SK-N-SH (cell line): ENCODE data around the gene LSM4. TPM values are rescaled to one million over a fixed set of nuclear protein-coding genes. Genes with fewer than 3 reads are reported as not detected.

ENCODE experiments used
- CTCF ChIA-PET: fragments of 300-600, 350-600 bp; formaldehyde crosslinking; extraction: SDS; loops from one replicate; lab custom pipeline; 2021; lab: Yijun Ruan, JAX
- POLR2A ChIA-PET: fragments of 350-600 bp; sonication (Branson Sonifier 250); formaldehyde crosslinking; extraction: SDS; loops from one replicate; lab custom pipeline; 2020; ENCODE audit warnings: antibody characterized with exemption, inconsistent platforms; lab: Yijun Ruan, JAX
- DNase-seq: peaks from one replicate; pipeline ENCODE4 v3.0.0; 2012
- H2AFZ ChIP-seq: fragments of 200-600 bp; sonication (generic); 2 replicates; pipeline ENCODE4 v1.8.1; 2016; ENCODE audit warnings: antibody characterized with exemption, mild to moderate bottlenecking, low read depth
- H3F3A ChIP-seq: fragments of 200-600 bp; sonication (generic); replicated peaks from 2 replicates; pipeline ENCODE3; 2016; ENCODE audit warnings: antibody characterized with exemption, mild to moderate bottlenecking; ENCODE audit not compliant: insufficient read depth
- H3K27ac ChIP-seq, 2 experiments: fragments of 200-500 bp in 1 of 2; fragments of 200-600 bp in 1 of 2; sonication (Bioruptor generic) in 1 of 2; sonication (generic), shearing (Covaris generic) in 1 of 2; 2 replicates each; pipeline versions ENCODE4 v1.5.1 to v1.6.1; 2014 to 2016; ENCODE audit warnings: low read depth in 2 of 2, inconsistent platforms in 1 of 2, low read length in 1 of 2, mild to moderate bottlenecking in 1 of 2, mixed read lengths in 1 of 2
- H3K27me3 ChIP-seq: fragments of 200-600 bp; sonication (generic), shearing (Covaris generic); 2 replicates; pipeline ENCODE4 v1.6.1; 2016; ENCODE audit warnings: mixed run types; ENCODE audit not compliant: insufficient read depth
- H3K36me3 ChIP-seq, 2 experiments: fragments of 200-500 bp in 1 of 2; fragments of 200-600 bp in 1 of 2; sonication (Bioruptor generic) in 1 of 2; sonication (generic) in 1 of 2; replicated peaks in 1 of 2; 2 replicates each; pipeline versions ENCODE3 to v1.5.1; 2014 to 2016; ENCODE audit warnings: low read length in 1 of 2, mild to moderate bottlenecking in 1 of 2; ENCODE audit not compliant: insufficient read depth in 2 of 2, control insufficient read depth in 1 of 2
- H3K4me1 ChIP-seq, 2 experiments: fragments of 200-500 bp in 1 of 2; fragments of 200-600 bp in 1 of 2; sonication (Bioruptor generic) in 1 of 2; sonication (generic), shearing (Covaris generic) in 1 of 2; 2 replicates each; pipeline versions ENCODE4 v1.5.1 to v1.6.1; 2014 to 2016; ENCODE audit warnings: low read depth in 1 of 2, low read length in 1 of 2, mixed run types in 1 of 2; ENCODE audit not compliant: insufficient read depth in 2 of 2, control insufficient read depth in 1 of 2
- H3K4me2 ChIP-seq: fragments of 200-600 bp; sonication (generic), shearing (Covaris generic); 2 replicates; pipeline ENCODE4 v1.6.1; 2017; ENCODE audit warnings: mixed run types
- H3K4me3 ChIP-seq, 2 experiments: fragments of 200-500 bp in 1 of 2; fragments of 200-600 bp in 1 of 2; sonication (Bioruptor generic) in 1 of 2; sonication (generic), shearing (Covaris generic) in 1 of 2; 2 replicates each; pipeline versions ENCODE4 v1.5.1 to v1.8.1; 2014 to 2016; ENCODE audit warnings: low read depth in 2 of 2, inconsistent platforms in 1 of 2, low read length in 1 of 2, mild to moderate bottlenecking in 1 of 2, mixed read lengths in 1 of 2, moderate library complexity in 1 of 2
- H3K79me2 ChIP-seq: fragments of 200-600 bp; sonication (generic); 2 replicates; pipeline ENCODE4 v1.8.1; 2017; ENCODE audit warnings: mild to moderate bottlenecking; ENCODE audit not compliant: insufficient read depth
- H3K9ac ChIP-seq: fragments of 200-600 bp; sonication (generic); 2 replicates; pipeline ENCODE4 v1.6.1; 2017; ENCODE audit warnings: mixed run types
- H3K9me2 ChIP-seq: fragments of 200-600 bp; sonication (generic); 2 replicates; pipeline ENCODE4 v1.6.1; 2017; ENCODE audit warnings: mixed run types
- H3K9me3 ChIP-seq: fragments of 200-600 bp; sonication (generic); 2 replicates; pipeline ENCODE4 v1.6.1; 2017; ENCODE audit warnings: mixed run types, mild to moderate bottlenecking, moderate library complexity
- H4K20me1 ChIP-seq: fragments of 200-600 bp; sonication (generic); 2 replicates; pipeline ENCODE4 v1.6.1; 2017; ENCODE audit warnings: mild to moderate bottlenecking, mixed run types; ENCODE audit not compliant: insufficient read depth
- CHD2 ChIP-seq: fragments of 150-350 bp; IDR thresholded peaks from 2 replicates; pipeline ENCODE4 v1.6.1; 2018; ENCODE audit warnings: low read length; ENCODE audit not compliant: partially characterized antibody
- ELF1 ChIP-seq: IDR thresholded peaks from 2 replicates; pipeline ENCODE4 v1.4.0; 2012
- EP300 ChIP-seq, 2 experiments: IDR thresholded peaks; 2 replicates each; pipeline versions ENCODE4 v1.4.0 to v1.6.1; 2012; ENCODE audit warnings: borderline replicate concordance in 1 of 2, low read depth in 1 of 2, low read length in 1 of 2
- EZH2phosphoT487 ChIP-seq: fragments of 200-600 bp; sonication (generic); IDR thresholded peaks from 2 replicates; pipeline ENCODE4 v1.6.1; 2017; ENCODE audit warnings: low read depth, mixed run types, mild to moderate bottlenecking, antibody characterized with exemption, moderate library complexity, borderline replicate concordance
- GABPA ChIP-seq: IDR thresholded peaks from 2 replicates; pipeline ENCODE4 v1.4.0; 2012; ENCODE audit warnings: low read depth, mild to moderate bottlenecking
- GATA2 ChIP-seq: sonication (generic); formaldehyde crosslinking; IDR thresholded peaks from 2 replicates; pipeline ENCODE4 v1.5.0; 2020; ENCODE audit warnings: mild to moderate bottlenecking, missing genetic modification reagents
- NFIC ChIP-seq: IDR thresholded peaks from 2 replicates; pipeline ENCODE4 v1.4.0; 2012; ENCODE audit warnings: borderline replicate concordance
- RAD21 ChIP-seq: IDR thresholded peaks from 2 replicates; pipeline ENCODE4 v1.6.1; 2012; ENCODE audit warnings: mild to moderate bottlenecking, low read length
- RFX5 ChIP-seq: IDR thresholded peaks from 2 replicates; pipeline ENCODE4 v1.6.1; 2012; ENCODE audit warnings: mild to moderate bottlenecking, improper control_type of control experiment, low read length
- SMC3 ChIP-seq: IDR thresholded peaks from 2 replicates; pipeline ENCODE4 v1.6.1; 2012; ENCODE audit warnings: low read depth, low read length, improper control_type of control experiment
- TCF12 ChIP-seq: IDR thresholded peaks from 2 replicates; pipeline ENCODE4 v1.4.0; 2012
- TEAD4 ChIP-seq: IDR thresholded peaks from 2 replicates; pipeline ENCODE4 v1.4.0; 2012; ENCODE audit warnings: mild to moderate bottlenecking, borderline replicate concordance; ENCODE audit not compliant: insufficient read depth
- YY1 ChIP-seq: IDR thresholded peaks from 2 replicates; pipeline ENCODE4 v1.4.0; 2012; ENCODE audit warnings: low read depth, mild to moderate bottlenecking
- WGBS: methylation state at CpG from one replicate; pipeline ENCODE4 v1.1.6; 2017; ENCODE audit warnings: low lambda C conversion rate; 5-methylcytosine and 5-hydroxymethylcytosine counted together
- polyA plus RNA-seq, 3 experiments: library from polyadenylated mRNA; depleted of rRNA; stranded (reverse); fragments of >200 nt; gene quantifications; 2 replicates each; pipeline ENCODE4 v1.2.3, GENCODE V29; 2012
- TF ChIP-seq, protein P1 (sequence below): fragments of 200-600 bp; sonication (generic); IDR thresholded peaks from 2 replicates; pipeline ENCODE4 v1.6.1; 2017; ENCODE audit warnings: antibody characterized with exemption, mild to moderate bottlenecking, moderate library complexity
- TF ChIP-seq, protein P2 (sequence below): IDR thresholded peaks from 2 replicates; pipeline ENCODE4 v1.4.0; 2012; ENCODE audit warnings: low read depth, borderline replicate concordance
- TF ChIP-seq, protein P3 (sequence below): IDR thresholded peaks from 2 replicates; pipeline ENCODE4; 2012
- TF ChIP-seq, protein P4 (sequence below): IDR thresholded peaks from 2 replicates; pipeline ENCODE4 v1.4.0; 2012; ENCODE audit warnings: low read depth
- TF ChIP-seq, protein P5 (sequence below): IDR thresholded peaks from 2 replicates; pipeline ENCODE4 v1.6.1; 2012; ENCODE audit warnings: mild to moderate bottlenecking, low read depth, low read length, moderate library complexity

Gene LSM4
- polyA plus RNA-seq, 1 of the 3 experiments (the other 2 are of a cell fraction): 277 TPM

DNA sequence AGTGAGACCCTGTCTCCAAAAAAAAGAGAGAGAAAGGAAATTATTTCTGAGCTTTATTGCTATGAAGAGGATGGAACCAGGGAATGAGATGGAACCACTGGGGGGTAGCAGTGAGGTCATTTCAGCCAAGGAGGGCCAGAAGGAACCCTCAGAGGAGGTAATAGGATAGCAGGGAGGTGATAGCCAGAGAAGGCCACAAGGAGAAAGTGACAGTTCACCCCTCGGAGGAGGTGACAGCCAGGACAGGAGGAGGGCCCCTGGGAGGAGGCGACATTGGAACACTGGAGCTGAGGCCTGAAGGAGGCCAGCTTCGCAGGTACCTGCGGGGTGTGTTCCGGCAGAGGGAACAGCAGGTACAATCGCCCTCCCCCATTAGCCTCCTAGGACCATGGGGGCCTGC is 16.8 kb upstream of the LSM4 start:
- peak overlapping the region; percentile 99 for H3K4me2 ChIP-seq
- H3K4me3 ChIP-seq: peak overlapping the region; percentile 59 to 90; a peak in 3 of 4 replicates
- H3K27ac ChIP-seq: no peak overlapping the region
- no peaks in the 10 kb centered on the region for H3K27me3 ChIP-seq
- 68% methylated on average over 4 of the region's 6 CpGs for WGBS
- DNase-seq: peak; percentile 50
- no peaks in the 10 kb centered on the region for H3K36me3 ChIP-seq
- peaks cover 4% of the 10 kb centered on the region for H3F3A ChIP-seq
- no peak overlapping the region for H3K9ac ChIP-seq
- H3K79me2 ChIP-seq: no peaks in the 10 kb centered on the region
- H3K9me3 ChIP-seq: no peaks in the 10 kb centered on the region
- CTCF ChIA-PET: interaction anchor here (0.7 to 5.3 kb wide), 15 partner anchors 9 to 88 kb away, joined by 3 to 45 read pairs (median 6); no protein-coding TSS in a partner anchor
- TF ChIP-seq RAD21 (0 out of 2 replicates have a peak, but pooled peaks have one; percentile 11), NFIC (no peak), GATA2 (CRISPR knock-in tag) (no peak), SMC3 (peak; percentile 19; the same call in 1 of the 2 replicates)
- TF ChIP-seq, protein P1, sequence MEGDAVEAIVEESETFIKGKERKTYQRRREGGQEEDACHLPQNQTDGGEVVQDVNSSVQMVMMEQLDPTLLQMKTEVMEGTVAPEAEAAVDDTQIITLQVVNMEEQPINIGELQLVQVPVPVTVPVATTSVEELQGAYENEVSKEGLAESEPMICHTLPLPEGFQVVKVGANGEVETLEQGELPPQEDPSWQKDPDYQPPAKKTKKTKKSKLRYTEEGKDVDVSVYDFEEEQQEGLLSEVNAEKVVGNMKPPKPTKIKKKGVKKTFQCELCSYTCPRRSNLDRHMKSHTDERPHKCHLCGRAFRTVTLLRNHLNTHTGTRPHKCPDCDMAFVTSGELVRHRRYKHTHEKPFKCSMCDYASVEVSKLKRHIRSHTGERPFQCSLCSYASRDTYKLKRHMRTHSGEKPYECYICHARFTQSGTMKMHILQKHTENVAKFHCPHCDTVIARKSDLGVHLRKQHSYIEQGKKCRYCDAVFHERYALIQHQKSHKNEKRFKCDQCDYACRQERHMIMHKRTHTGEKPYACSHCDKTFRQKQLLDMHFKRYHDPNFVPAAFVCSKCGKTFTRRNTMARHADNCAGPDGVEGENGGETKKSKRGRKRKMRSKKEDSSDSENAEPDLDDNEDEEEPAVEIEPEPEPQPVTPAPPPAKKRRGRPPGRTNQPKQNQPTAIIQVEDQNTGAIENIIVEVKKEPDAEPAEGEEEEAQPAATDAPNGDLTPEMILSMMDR: peak; percentile 43
- H3K9me2 ChIP-seq: no peaks in the 10 kb centered on the region
- no peaks in the 10 kb centered on the region for H4K20me1 ChIP-seq
- POLR2A ChIA-PET: interaction anchor here (0.6 to 0.8 kb wide), 2 partner anchors 59 to 107 kb away, joined by 3 read pairs; no protein-coding TSS in a partner anchor
- H3K4me1 ChIP-seq: peaks cover 0 to 9% of the 10 kb centered on the region in 2 experiments; a peak in 1 of 4 replicates
- peak overlapping the region; percentile 63; the same call in 1 of the 2 replicates for H2AFZ ChIP-seq

DNA sequence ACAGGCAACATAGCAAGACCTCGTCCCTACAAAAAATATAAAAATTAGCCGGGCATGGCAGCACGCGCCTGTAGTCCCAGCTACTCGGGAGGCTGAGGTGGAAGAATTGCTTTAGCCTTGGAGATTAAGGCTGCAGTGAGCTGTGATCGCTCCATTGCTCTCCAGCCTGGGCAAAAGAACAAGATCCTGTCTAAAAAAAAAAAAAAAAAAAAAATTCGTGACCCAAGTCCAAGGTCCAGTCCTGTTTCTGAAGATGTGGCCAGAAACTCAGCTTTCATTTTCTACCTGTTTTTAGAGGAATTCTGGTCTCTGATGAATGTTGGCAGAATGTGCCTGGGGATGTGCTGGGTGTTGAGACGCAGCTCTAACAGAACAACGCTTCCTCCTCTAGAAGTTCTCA is 15.7 kb upstream of the LSM4 start:
- peaks cover 4% of the 10 kb centered on the region for H3F3A ChIP-seq
- TF ChIP-seq GABPA (no peak), EP300 (IDR thresholded peaks at IDR 0.05; ENCODE audit: borderline replicate concordance in 1 of 2, low read depth in 1 of 2, low read length in 1 of 2) (no peak), RFX5 (no peak), SMC3 (no peak), EZH2phosphoT487 (no peak), TCF12 (no peak), TEAD4 (no peak), GATA2 (CRISPR knock-in tag) (no peak), ELF1 (no peak), CHD2 (no peak), YY1 (no peak)
- TF ChIP-seq, protein P2, sequence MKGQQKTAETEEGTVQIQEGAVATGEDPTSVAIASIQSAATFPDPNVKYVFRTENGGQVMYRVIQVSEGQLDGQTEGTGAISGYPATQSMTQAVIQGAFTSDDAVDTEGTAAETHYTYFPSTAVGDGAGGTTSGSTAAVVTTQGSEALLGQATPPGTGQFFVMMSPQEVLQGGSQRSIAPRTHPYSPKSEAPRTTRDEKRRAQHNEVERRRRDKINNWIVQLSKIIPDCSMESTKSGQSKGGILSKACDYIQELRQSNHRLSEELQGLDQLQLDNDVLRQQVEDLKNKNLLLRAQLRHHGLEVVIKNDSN: no peak
- TF ChIP-seq, protein P3, sequence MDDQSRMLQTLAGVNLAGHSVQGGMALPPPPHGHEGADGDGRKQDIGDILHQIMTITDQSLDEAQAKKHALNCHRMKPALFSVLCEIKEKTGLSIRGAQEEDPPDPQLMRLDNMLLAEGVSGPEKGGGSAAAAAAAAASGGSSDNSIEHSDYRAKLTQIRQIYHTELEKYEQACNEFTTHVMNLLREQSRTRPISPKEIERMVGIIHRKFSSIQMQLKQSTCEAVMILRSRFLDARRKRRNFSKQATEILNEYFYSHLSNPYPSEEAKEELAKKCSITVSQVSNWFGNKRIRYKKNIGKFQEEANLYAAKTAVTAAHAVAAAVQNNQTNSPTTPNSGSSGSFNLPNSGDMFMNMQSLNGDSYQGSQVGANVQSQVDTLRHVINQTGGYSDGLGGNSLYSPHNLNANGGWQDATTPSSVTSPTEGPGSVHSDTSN: no peak
- TF ChIP-seq, protein P4, sequence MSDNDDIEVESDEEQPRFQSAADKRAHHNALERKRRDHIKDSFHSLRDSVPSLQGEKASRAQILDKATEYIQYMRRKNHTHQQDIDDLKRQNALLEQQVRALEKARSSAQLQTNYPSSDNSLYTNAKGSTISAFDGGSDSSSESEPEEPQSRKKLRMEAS: no peak
- TF ChIP-seq, protein P5, sequence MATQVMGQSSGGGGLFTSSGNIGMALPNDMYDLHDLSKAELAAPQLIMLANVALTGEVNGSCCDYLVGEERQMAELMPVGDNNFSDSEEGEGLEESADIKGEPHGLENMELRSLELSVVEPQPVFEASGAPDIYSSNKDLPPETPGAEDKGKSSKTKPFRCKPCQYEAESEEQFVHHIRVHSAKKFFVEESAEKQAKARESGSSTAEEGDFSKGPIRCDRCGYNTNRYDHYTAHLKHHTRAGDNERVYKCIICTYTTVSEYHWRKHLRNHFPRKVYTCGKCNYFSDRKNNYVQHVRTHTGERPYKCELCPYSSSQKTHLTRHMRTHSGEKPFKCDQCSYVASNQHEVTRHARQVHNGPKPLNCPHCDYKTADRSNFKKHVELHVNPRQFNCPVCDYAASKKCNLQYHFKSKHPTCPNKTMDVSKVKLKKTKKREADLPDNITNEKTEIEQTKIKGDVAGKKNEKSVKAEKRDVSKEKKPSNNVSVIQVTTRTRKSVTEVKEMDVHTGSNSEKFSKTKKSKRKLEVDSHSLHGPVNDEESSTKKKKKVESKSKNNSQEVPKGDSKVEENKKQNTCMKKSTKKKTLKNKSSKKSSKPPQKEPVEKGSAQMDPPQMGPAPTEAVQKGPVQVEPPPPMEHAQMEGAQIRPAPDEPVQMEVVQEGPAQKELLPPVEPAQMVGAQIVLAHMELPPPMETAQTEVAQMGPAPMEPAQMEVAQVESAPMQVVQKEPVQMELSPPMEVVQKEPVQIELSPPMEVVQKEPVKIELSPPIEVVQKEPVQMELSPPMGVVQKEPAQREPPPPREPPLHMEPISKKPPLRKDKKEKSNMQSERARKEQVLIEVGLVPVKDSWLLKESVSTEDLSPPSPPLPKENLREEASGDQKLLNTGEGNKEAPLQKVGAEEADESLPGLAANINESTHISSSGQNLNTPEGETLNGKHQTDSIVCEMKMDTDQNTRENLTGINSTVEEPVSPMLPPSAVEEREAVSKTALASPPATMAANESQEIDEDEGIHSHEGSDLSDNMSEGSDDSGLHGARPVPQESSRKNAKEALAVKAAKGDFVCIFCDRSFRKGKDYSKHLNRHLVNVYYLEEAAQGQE: no peak
- H2AFZ ChIP-seq: no peak overlapping the region
- no peaks in the 10 kb centered on the region for H3K9me2 ChIP-seq
- 77% methylated on average over 9 of the region's 9 CpGs for WGBS
- no peaks in the 10 kb centered on the region for H4K20me1 ChIP-seq
- no peaks in the 10 kb centered on the region for H3K9me3 ChIP-seq
- no peak overlapping the region for H3K9ac ChIP-seq
- H3K4me1 ChIP-seq: peaks cover 0 to 9% of the 10 kb centered on the region in 2 experiments; a peak in 1 of 4 replicates
- DNase-seq: no peak
- H3K27me3 ChIP-seq: no peaks in the 10 kb centered on the region
- POLR2A ChIA-PET: no interaction called here
- H3K36me3 ChIP-seq: no peaks in the 10 kb centered on the region
- no peak overlapping the region for H3K27ac ChIP-seq
- H3K79me2 ChIP-seq: no peaks in the 10 kb centered on the region
- H3K4me3 ChIP-seq: no peak overlapping the region
- CTCF ChIA-PET: interaction anchor here (1.1 to 5.3 kb wide), 9 partner anchors 10 to 78 kb away, joined by 5 to 45 read pairs (median 9); no protein-coding TSS in a partner anchor
- no peak overlapping the region for H3K4me2 ChIP-seq
